Activated T-cell treated with anti-CD3 and anti-CD28 coated beads, Interleukin-2, amount 50 U/mL, for 1 hour (primary cell): Measurements from ENCODE around the gene TMEM134.
"Not testable (repeated sequence)": the region's sequence is repeated elsewhere in the genome, so short reads cannot be mapped to it uniquely, and the experiment has no call there.

Experiments used
- DNase-seq: peaks from one replicate; pipeline ENCODE4 v3.0.0-alpha.2; 2020

The TMEM134 gene

GRCh38 chr11:67500831-67501715 lies 32.0 kb upstream of the TMEM134 start:
- no peak for DNase-seq

DNA sequence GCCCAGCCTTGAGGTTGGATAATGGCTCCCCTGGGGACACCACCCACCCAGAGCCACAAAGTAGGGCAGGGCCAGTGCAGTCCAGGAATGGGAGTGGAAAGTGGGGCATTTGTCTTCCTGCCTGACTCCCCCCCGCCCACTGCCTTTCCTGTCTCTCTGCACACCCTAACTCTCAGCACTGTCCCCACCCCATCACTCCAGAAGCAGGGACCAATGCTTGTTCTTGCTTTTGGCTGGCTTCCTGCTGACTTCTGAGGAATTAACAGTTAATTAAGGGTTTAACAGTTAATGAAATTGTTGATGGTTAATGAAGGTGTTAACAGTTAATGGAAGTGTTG lies 31.4 kb upstream of the TMEM134 start:
- no peak for DNase-seq

DNA sequence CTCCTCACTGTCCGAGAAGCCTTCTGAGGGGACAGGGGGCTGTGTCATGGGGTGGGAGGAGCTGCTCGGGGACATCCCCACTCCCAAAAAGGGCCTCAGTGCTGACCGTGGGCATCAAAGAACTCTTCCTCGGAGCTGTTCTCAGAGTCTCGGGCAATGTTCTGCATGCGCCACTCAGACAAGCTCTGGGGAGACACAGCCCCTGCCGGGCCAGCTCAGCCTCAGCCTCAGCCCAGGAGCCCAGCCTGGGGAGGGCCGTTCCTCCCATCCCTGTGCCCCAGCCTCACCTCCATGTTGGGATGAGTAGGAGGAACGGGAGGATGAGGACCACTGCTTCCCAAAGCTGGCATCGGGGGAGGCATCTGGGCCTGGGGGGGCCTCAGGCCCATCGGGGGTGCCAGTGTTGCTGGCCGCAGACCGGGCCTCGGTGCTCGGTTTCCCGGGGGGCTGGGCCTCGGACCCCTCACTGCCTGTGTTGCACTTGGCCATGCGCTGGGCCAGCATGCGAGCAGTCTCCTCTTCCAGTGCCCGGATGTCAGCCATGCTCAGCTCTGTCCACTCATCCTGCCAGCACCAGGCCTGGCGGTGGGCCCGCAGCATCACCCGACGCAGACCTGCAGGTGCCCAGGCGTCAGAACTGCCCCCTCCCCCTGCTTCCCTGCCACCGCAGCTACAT lies 30.9 kb upstream of the TMEM134 start:
- DNase-seq, result no peak

DNA sequence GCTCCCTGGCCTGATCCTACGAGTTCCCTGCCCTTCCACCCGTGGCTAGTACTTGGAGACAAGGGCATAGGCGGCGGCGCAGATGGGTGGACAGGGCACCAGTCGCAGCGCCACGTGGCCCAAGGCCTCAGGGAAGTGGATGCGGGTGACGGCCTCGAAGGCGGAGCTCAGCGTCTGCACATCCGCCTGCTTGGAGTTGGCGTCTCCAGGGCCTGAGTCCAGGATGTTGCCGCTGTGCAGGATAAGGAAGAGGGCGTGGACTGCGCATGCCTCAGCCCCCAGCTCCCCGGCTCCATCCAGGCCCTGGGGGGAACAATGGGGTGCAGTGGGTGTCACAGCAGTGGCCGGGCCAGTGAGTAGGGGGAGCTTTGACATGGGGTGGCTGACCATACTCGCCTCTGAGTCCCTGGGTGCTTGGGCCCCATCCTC lies 29.5 kb upstream of the TMEM134 start:
- no peak for DNase-seq

- DNase-seq, result no peak
These were observed 28.7 kb upstream of the TMEM134 start for GRCh38 chr11:67497656-67498291.

DNA sequence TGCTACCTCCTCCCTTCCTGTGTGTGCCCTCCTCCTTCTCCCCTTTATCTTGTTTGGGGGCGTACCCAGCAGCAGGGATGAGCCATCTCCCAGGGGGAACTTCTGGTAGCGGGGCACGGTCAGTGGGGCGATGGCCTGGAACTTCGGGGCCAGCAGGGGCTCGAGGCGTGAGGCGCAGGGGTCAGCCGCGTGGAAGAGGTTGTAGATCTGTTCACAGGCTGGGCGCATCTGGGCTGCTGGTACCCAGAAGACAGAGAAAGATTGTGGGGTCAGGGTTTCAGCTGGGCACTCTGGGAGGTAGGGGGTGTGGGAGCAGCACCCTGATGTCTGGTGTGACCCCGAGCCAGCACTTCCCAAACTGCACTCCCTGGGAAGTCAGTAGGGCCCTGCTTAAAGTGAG lies 27.1 kb upstream of the TMEM134 start:
- no peak for DNase-seq

DNA sequence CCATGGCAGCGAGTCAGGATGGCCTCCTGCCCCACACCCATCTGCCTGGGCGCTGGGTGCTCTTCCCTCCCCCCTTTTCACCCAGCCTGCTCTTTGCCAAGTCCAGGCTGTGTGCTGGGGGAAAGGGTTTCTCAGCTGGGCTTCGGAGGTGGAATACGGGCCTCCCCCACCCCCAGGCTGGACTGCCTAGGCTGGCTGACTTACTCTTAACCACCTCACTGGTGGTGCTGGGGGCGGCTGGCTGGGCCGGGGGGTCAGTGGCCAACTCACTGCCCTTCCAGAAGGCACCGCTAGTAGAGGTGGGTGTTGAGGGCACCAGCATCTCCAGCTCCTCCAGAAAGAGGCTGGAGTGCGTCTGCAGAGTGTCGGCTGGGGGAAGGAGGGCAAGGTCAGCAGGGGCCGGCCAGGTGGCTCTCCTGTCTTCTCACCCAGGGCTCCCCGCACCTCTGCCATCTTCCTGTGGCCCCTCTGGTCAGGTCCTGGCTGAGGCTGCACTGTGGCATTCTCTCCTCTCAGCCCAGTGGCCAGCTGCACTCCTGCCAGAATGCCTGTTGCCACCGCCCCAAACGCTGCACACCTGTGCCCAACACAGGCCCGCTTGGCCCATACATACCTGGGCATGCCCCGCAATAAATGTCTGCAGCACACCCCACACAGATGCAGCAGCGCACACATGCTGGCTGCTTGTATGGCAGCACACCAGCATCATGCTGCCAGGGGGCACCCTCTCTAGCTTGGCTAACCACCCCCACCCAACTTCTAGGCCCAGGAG lies 26.4 kb upstream of the TMEM134 start:
- no peak for DNase-seq

DNA sequence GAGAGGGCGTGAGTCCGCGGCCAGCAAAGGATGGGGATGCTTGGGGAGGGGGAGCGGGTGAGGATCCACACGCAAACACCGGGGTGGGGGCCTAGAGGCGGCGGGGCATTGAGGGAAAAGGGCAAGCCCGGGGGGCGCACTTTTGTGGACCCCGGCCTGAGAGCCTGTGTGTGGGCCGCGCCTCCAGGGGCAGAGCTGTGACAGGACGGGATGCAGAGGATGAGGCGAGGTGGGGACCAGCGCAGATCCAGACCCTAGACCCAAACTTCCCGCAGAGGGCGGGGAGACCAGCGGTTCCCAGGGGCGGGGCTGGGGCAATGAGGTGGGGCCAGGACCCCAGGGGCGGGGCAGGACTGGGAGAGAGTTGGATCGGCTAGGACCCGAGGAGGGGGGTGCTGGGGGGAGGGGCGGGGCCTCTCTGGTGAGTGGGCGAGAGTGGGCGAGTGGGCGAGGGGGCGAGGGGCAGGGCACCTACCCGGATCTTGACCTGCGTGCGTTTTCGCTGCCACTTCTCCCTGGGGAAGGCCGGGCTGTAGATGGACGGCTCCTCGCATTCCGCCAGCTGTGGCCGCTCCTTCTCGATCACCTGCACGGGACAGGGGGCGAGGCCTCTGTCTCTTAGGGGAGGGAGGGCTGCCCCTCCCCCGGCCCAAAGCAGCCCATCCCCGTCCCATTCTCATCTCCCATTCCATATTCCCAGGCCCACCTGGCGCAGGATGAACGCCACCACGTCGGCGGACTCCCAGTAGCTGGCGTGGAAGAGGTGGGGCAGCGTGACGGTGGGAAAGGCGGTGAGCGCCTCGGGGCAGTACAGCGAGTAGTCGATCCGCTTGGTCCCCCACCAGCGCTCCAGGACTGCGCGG lies 25.6 kb upstream of the TMEM134 start:
- no peak for DNase-seq

DNA sequence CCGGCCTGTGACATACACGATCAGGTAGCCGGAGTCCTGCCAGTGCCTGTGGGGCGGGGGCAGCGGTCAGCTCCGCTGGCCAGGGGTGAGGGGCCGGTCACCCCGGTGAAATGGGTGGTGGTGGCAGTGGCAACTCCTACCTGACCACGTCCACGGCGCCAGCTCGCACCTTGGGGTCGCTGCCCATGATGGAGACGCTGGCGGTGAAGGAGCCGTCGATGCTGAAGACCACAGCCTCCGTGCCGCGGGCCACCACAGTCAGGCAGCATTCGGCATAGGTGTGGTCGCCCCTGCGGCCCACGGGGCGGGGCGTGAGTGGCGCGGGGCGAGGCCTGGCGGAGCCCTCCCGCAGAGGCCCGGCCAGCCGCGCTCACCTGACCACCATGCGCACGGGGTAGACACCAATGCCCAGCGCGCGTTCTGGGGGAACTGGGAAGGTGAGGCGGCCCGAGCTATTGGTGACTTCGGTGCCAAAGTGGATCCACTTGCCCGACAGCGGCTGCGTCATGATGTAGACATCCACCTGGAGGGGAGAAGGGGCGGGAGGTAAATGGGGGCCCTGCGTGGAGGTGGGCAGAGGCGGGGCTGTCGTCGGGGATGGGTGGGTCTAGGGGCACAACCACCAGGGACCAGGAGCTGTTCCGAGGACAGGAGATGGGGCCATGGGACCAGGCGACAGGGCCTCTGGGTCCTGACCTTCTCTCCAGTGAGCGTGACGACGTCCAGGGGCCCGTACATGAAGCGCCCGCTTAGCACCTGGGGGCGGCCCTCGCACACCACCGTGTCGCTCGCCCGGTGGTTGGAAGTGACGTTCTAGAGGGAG lies 24.7 kb upstream of the TMEM134 start:
- DNase-seq, result no peak

DNA sequence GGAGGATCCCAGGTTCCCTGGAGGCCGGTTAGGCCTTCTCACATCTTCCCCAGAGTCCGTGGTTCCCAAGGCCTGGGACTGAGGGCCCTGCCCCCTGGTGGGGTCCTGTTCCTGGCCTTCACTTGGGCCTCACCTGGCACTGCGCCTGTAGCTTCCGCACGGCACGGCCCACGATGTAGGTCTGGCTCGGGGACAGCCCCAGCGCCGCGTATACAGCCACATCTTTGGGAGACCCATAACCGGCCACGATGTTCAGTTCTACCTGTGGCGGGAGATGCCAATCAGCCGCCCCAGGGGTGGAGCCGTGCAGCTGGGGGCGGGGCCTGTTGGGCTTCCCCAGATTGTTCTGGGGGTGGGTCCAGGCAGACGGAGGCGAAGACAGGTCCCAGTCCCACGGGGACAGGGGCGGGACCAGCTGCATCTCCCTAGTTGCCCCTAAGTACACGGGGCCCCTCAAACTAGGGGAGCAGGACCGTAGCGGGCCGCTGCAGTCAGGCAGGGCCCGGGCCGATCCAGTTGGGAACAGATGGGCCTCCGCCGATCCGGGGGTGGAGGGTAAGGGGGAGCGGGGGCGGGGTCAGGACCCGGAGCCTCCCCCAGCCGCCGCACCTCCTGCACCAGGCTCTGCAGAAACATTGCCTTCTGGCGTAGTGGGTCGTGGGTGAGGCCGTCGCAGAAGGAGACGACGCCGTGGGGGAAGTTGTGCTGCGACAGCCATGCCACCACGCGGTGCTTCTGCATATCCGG lies 23.9 kb upstream of the TMEM134 start:
- DNase-seq, result no peak

GRCh38 chr11:67492069-67492727 lies 23.1 kb upstream of the TMEM134 start:
- DNase-seq, result no peak

GRCh38 chr11:67491276-67492068 lies 22.4 kb upstream of the TMEM134 start:
- no peak for DNase-seq

GRCh38 chr11:67490727-67491065 lies 21.6 kb upstream of the TMEM134 start:
- no peak for DNase-seq

GRCh38 chr11:67489885-67490726 lies 21.1 kb upstream of the TMEM134 start:
- no peak for DNase-seq

DNA sequence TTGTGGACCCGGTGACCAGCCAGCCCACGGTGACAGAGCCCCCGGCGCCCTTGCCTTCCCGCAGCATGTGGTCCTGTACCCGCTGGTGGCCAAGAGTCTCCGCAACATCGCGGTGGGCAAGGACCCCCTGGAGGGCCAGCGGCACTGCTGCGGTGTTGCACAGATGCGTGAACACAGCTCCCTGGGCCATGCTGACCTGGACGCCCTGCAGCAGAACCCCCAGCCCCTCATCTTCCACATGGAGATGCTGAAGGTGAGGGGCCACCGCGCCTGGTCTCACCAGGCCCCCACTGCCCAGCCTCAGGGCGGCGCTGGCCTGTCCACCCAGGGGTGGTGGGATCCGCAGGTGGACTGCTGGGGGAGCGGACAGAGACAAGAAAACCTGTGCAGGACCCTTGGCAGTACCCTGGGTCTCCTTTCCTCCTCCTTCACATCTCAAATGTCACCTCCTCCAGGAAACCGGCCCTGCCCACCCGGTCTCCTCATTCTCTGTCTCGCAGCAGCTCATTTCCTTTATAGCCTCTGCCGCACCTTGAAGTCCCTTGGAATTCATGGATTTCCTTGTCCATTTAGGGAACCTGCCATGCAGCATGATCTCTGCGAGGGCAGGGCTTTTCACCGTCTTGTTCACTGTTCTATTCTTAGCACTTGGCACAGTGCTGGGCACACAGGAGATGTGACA lies 20.3 kb upstream of the TMEM134 start:
- DNase-seq, result no peak

GRCh38 chr11:67486481-67487195 lies 17.6 kb upstream of the TMEM134 start:
- no peak for DNase-seq

- not testable (repeated sequence) for DNase-seq
These were observed 16.9 kb upstream of the TMEM134 start for GRCh38 chr11:67485873-67486361.
